GM10266 (cell line): ENCODE data around the gene TAPT1.

ENCODE experiments used
- DNase-seq: peaks from one replicate; pipeline ENCODE4 v3.0.0; 2012; ENCODE audit errors: extremely low spot score
- TF ChIP-seq, protein P1 (sequence below): IDR thresholded peaks from 2 replicates; pipeline ENCODE4 v1.5.1; 2012; ENCODE audit warnings: mild to moderate bottlenecking, low read depth; ENCODE audit not compliant: control insufficient read depth, insufficient read depth; ENCODE audit errors: missing control alignments

Gene TAPT1

DNA sequence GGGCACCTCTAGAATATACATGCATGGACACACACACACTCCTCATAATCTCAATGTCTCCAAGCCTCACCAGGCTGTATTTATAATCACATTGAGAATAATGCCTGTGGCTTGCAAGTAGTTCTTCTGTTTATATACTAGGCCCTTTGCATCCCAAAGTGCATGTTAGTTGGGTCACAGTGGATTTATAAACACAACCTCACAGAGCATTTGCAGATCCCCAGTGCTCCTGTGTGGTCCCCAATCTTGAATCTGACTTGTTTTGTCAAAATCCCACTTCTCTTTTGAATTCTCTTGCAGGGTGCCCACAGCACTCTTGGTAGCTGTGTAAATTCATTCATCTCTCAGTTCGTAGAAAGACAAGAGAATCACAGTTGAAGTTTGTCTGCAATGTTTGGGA lies 92.9 kb downstream of the TAPT1 start:
- DNase-seq = no peak
- TF ChIP-seq, protein P1, sequence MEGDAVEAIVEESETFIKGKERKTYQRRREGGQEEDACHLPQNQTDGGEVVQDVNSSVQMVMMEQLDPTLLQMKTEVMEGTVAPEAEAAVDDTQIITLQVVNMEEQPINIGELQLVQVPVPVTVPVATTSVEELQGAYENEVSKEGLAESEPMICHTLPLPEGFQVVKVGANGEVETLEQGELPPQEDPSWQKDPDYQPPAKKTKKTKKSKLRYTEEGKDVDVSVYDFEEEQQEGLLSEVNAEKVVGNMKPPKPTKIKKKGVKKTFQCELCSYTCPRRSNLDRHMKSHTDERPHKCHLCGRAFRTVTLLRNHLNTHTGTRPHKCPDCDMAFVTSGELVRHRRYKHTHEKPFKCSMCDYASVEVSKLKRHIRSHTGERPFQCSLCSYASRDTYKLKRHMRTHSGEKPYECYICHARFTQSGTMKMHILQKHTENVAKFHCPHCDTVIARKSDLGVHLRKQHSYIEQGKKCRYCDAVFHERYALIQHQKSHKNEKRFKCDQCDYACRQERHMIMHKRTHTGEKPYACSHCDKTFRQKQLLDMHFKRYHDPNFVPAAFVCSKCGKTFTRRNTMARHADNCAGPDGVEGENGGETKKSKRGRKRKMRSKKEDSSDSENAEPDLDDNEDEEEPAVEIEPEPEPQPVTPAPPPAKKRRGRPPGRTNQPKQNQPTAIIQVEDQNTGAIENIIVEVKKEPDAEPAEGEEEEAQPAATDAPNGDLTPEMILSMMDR = no peak

DNA sequence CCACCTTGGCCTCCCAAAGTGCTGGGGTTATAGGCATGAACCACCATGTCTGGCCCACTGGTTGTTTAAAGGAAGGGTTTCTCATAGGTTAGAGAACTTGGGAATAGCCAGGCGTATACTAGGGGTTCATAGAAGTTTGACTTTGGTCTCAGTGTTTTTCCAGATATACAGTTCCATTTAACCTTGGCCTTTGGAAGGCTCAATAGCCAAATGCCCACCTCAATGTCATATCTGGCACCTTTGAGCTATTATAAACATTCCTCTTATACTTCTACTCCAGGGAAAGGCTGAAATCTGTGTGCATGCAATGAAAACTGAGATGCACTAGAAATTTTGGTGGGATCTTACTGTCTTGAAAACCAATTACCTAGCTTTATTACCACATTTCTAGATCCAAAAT lies 95.0 kb downstream of the TAPT1 start:
- DNase-seq = no peak
- TF ChIP-seq, protein P1 = no peak

DNA sequence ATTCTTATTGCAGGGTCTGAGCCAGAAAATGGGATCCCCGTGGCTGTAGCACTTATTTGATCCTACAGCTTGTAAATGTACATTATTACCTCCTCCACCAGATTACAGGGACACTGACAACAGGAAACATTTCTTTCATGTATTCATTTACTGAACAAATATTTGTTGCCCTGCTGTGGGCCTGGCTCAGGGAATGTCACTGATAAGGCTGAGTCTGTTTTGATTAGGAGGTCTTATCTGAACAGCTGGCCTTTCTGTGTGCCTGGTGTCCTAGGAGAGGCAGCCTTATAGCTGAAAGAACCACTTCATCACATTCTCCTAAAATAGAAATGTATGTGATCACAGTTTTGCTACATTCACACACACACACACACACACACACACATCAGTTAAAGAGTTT lies 96.9 kb downstream of the TAPT1 start:
- no peak for DNase-seq
- TF ChIP-seq, protein P1 = no peak

DNA sequence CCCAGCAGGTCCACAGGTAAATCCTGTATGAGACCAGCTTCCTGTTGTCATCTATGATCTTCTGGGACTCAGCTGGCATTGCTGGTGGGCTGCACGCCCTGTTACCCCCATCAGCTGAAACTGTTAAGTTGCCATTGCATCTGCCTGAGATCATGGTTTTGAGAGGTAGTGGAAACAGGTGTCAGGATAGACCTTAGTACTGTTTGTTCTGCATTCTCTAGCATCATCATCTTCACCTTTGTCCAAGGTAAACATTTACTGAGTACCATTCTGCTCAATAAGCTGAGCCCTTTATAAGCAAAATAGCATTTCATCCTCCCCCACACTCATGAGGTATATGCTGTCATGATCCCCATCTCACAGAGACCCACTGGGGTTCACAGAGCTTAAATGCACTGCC lies 99.6 kb downstream of the TAPT1 start:
- no peak for DNase-seq
- TF ChIP-seq, protein P1 = no peak

DNA sequence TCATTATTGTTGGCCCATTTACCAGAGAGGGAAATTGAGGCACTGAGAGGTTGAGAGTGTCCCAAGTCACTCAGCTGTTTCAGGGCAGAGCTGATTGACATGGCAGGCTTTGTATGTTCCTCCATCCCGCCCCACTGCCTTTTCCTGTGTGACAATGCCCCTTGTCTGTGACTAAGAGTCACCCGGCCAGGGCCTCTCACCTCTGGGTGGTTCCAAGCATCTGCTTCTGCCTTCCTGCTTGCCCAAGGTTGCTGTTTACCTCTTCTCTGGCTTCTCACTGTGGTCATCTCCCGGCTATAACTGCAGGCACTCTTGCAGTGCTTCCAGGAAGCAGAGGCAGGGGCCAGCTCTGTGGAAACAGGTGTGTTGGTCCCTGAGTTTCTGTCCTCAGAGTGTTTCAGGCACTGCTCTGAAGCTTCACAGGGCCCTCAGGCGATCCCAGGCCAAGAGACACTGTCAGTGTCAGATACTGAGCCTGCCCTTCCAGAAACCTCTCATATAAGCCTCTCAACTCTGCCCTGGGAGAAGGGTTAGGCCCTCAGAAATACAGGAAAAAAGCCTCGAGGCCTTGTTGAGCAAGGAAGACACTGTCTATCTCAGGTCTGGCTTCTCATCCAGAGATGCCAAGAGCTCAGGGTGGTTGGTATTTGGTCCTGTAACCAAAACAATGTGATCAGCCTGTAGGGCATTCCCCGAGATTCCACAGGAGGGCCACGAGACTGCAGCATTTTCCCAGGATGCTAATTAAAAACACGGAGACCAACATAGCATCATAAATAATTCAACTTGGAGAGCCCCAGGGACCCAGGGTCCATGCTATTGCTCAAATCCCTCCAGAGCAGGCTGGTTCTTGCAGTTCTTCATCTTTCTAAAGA lies 100.5 kb downstream of the TAPT1 start:
- TF ChIP-seq, protein P1 = no peak
- DNase-seq = no peak

DNA sequence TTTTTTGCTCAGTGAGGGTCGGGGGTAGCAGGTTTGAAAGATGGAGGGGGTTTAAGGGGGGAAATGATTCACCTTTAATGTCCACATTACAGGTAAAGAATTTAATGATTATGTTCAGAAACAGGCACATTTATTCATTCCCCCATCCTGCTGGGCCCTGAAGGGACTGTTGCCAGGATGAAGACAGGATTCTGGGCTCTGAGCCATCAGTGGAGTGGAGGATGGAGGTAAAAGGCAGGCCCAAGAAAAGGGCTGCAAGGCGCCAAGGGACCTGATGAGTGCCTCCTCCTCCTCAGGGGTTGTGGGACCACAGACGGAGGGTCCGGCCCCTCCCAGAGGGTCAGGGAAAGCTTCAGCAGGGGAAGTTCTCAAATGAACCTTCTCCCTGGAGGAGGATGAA lies 102.0 kb downstream of the TAPT1 start:
- TF ChIP-seq, protein P1 = no peak
- DNase-seq = no peak

DNA sequence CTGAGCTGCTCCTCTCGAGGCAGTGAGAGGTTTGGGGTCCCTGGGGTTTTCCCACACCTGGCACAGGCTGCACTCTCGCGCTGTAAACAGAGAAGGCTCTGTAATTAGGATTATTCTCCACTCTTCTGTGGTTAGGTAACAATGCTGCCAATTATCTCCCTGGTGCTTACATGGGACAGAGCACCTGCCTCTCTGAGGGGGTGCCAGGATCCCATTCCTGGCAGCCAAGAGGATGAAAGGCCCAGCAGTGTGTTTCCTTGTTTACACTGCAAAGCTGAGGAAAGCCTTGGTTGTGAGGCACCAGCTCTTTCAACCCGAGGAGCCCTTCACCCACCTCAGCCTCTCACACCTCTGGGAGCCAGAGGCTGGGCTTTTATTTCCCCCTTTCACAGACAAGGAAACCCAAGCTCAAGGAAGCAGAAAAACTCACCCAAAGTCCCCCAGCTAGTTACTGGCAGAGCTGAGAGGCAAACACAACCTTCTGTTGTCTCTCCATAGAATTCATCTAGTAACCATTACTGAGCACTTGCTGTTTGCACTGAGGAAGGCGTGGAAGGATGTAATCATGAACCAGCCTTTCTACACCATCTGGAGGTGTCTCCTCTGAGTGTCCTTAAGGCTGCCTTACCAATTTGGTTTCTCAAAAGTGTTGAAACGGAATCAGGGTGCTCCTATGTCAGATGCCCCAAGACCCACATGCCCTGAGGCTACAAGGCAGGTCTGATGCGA lies 102.8 kb downstream of the TAPT1 start:
- no peak for DNase-seq
- TF ChIP-seq, protein P1 = no peak
